ENCODE measurements around the gene VAV1.

The VAV1 gene

DNA sequence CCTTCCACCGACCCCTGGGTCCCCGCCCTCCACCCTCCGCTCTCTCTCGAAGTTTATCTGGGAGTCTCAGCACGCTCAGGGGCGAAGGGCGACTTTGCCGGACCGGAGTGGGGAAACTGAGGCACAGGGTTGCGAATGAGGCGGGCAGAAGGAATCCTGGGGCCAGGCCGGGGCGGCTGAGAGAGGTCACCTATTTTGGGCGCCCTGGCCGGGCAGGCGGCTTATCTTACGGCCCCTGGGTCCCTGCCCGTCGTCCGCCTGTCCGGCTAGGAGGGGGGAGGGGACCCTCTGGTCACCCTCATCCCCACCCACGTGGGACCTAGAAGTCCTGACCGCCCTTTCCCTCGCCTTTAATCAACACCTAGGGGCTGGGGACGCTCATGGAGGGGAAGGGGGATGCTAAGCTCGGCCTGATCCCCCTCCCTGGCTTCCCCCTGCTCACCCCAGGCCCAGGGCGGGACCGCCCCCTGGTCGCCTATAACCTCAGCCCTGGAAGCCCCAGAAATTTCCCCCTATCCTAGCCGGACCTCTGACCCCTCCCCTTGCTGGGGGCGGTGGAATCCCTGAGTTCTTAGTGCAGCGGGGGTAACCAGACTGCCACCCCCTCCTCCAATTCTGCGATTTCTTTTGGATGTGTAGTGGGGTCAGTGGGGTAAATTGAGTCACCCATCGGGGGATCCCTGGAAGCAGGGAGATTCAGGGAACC, 32.5 kb upstream of the VAV1 start:
- Histone ChIP-seq H3K27me3 (ENCODE audit: insufficient read depth, poor library complexity, severe bottlenecking) (no peaks in the 10 kb centered on the region), H3K4me3 (replicated peaks; ENCODE audit: insufficient read depth, low read length) (peak overlapping the region; percentile 56), H3K27ac (replicated peaks) (no peak overlapping the region)
- no peak for DNase-seq (ENCODE audit: low read depth in 1 of 2, low spot score in 1 of 2)
- TF ChIP-seq, protein P1, sequence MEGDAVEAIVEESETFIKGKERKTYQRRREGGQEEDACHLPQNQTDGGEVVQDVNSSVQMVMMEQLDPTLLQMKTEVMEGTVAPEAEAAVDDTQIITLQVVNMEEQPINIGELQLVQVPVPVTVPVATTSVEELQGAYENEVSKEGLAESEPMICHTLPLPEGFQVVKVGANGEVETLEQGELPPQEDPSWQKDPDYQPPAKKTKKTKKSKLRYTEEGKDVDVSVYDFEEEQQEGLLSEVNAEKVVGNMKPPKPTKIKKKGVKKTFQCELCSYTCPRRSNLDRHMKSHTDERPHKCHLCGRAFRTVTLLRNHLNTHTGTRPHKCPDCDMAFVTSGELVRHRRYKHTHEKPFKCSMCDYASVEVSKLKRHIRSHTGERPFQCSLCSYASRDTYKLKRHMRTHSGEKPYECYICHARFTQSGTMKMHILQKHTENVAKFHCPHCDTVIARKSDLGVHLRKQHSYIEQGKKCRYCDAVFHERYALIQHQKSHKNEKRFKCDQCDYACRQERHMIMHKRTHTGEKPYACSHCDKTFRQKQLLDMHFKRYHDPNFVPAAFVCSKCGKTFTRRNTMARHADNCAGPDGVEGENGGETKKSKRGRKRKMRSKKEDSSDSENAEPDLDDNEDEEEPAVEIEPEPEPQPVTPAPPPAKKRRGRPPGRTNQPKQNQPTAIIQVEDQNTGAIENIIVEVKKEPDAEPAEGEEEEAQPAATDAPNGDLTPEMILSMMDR (IDR thresholded peaks at IDR 0.05; ENCODE audit: insufficient read depth, low read length) = no peak
- no peak for TF ChIP-seq GABPA (IDR thresholded peaks at IDR 0.05; ENCODE audit: low read depth)
- no peak for TF ChIP-seq POLR2AphosphoS5 (IDR thresholded peaks at IDR 0.05; ENCODE audit: low read depth)
- TF ChIP-seq, protein P2, sequence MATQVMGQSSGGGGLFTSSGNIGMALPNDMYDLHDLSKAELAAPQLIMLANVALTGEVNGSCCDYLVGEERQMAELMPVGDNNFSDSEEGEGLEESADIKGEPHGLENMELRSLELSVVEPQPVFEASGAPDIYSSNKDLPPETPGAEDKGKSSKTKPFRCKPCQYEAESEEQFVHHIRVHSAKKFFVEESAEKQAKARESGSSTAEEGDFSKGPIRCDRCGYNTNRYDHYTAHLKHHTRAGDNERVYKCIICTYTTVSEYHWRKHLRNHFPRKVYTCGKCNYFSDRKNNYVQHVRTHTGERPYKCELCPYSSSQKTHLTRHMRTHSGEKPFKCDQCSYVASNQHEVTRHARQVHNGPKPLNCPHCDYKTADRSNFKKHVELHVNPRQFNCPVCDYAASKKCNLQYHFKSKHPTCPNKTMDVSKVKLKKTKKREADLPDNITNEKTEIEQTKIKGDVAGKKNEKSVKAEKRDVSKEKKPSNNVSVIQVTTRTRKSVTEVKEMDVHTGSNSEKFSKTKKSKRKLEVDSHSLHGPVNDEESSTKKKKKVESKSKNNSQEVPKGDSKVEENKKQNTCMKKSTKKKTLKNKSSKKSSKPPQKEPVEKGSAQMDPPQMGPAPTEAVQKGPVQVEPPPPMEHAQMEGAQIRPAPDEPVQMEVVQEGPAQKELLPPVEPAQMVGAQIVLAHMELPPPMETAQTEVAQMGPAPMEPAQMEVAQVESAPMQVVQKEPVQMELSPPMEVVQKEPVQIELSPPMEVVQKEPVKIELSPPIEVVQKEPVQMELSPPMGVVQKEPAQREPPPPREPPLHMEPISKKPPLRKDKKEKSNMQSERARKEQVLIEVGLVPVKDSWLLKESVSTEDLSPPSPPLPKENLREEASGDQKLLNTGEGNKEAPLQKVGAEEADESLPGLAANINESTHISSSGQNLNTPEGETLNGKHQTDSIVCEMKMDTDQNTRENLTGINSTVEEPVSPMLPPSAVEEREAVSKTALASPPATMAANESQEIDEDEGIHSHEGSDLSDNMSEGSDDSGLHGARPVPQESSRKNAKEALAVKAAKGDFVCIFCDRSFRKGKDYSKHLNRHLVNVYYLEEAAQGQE (IDR thresholded peaks at IDR 0.05; ENCODE audit: insufficient replicate concordance, low read depth) = no peak
- TF ChIP-seq SPI1 (IDR thresholded peaks at IDR 0.05; ENCODE audit: borderline replicate concordance, low read depth) = no peak

DNA sequence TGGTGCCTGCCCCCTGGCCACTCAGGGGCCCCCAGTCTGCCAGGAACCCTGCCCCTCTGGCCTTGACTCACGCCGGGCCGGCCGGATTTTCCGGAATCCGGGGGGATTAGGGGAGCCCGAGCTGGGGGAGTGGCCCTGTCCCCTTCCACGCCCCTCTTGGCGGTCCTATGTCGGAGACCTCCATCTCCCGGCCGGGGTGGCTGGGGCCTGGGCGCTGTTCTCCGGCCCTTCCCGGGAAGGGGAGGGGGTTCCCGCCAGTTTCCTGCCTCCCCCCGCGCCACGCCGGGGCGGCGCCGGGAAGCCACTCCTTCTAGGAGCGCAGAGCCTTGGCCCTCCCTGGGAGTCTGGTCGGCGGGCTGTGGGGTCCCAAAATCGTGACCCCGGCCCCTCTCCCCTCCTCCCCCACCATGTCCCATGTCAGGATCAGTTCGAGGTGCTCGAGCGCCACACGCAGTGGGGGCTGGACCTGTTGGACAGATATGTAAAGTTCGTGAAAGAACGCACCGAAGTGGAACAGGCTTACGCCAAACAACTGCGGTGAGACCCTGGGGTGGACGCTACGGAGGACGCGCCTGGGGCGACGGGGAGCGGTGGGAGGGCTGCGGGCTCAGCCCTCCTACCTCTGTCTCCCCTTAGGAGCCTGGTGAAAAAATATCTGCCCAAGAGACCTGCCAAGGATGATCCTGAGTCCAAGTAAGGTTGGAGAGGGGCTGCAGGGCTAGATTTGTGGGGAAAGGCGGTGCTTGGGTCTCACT, 31.7 kb upstream of the VAV1 start:
- DNase-seq (ENCODE audit: low read depth in 1 of 2, low spot score in 1 of 2) = no peak
- H3K27me3 ChIP-seq (ENCODE audit: insufficient read depth, poor library complexity, severe bottlenecking) = no peaks in the 10 kb centered on the region
- TF ChIP-seq, protein P2 (IDR thresholded peaks at IDR 0.05; ENCODE audit: insufficient replicate concordance, low read depth) = no peak
- TF ChIP-seq GABPA (IDR thresholded peaks at IDR 0.05; ENCODE audit: low read depth) = no peak
- TF ChIP-seq SPI1 (IDR thresholded peaks at IDR 0.05; ENCODE audit: borderline replicate concordance, low read depth) = no peak
- peak overlapping the region; percentile 56 for H3K4me3 ChIP-seq (replicated peaks; ENCODE audit: insufficient read depth, low read length)
- H3K27ac ChIP-seq (replicated peaks) = no peak overlapping the region

DNA sequence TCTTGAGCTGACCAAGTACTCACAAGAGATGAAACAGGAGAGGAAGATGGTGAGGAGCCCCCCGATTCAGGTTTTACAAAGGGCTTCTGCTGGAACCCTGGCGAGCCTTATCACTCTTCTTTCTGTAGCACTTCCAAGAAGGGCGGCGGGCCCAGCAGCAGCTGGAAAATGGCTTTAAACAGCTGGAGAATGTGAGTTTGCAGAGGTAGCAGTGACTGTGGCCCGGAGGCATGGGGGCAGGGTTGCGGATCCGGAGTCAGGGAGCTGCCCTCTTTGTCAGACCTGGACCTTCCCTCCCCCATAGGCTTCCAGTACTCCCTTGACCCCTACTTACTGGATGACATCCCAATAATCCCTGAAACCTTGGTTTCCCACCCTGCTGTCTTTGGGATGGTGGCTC, 29.4 kb upstream of the VAV1 start:
- Histone ChIP-seq H3K27ac (replicated peaks) (no peak overlapping the region), H3K27me3 (ENCODE audit: insufficient read depth, poor library complexity, severe bottlenecking) (no peaks in the 10 kb centered on the region), H3K4me3 (replicated peaks; ENCODE audit: insufficient read depth, low read length) (no peak overlapping the region)
- DNase-seq (ENCODE audit: low read depth in 1 of 2, low spot score in 1 of 2) = no peak
- TF ChIP-seq, protein P1 (IDR thresholded peaks at IDR 0.05; ENCODE audit: insufficient read depth, low read length) = no peak

DNA sequence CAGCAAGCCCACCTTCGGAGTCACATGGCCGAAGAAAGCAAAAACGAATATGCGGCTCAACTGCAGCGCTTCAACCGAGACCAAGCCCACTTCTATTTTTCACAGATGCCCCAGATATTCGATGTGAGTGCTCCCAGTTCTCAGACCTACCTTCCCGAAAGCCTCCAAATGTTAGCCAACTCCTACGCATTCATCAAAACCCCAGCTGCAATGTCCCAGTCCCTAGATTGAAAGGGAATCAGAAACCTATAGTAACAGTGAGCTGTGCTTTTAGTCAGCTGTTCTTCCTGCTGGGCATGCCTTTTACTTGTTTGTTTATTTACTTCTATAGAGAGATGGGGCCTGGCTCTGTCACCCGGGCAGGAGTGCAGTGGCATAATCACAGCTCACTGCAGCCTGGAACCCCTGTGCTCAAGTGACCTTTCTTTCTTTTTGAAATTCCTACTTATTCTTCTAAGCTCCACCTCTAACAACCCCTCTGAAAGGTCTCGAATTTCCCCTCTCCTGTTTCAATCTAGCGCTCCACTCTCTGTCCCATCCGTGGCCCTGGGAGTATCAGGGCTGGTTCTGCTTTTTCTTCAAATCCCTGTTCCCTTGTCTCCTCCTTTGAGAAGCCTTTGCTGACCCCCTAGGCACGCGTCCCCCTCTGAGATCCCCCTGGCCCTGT, 28.7 kb upstream of the VAV1 start:
- Histone ChIP-seq H3K4me3 (replicated peaks; ENCODE audit: insufficient read depth, low read length) (no peak overlapping the region), H3K27me3 (ENCODE audit: insufficient read depth, poor library complexity, severe bottlenecking) (no peaks in the 10 kb centered on the region), H3K27ac (replicated peaks) (no peak overlapping the region)
- TF ChIP-seq POLR2AphosphoS5 (IDR thresholded peaks at IDR 0.05; ENCODE audit: low read depth) = no peak
- TF ChIP-seq GABPA (IDR thresholded peaks at IDR 0.05; ENCODE audit: low read depth) = no peak
- TF ChIP-seq, protein P2 (IDR thresholded peaks at IDR 0.05; ENCODE audit: insufficient replicate concordance, low read depth) = no peak
- TF ChIP-seq, protein P1 (IDR thresholded peaks at IDR 0.05; ENCODE audit: insufficient read depth, low read length) = no peak
- TF ChIP-seq SPI1 (IDR thresholded peaks at IDR 0.05; ENCODE audit: borderline replicate concordance, low read depth) = no peak
- DNase-seq (ENCODE audit: low read depth in 1 of 2, low spot score in 1 of 2) = no peak

Measured in HL-60 (cell line).